Gastrocnemius medialis (tissue), 4 donors: ENCODE results near the gene ATP6V1A. TPM values are rescaled to one million over a fixed set of nuclear protein-coding genes. Genes with fewer than 3 reads are reported as not detected.

Experiments
- ATAC-seq, 2 donors: fragments of 150-250 bp; one replicate each; pipeline ENCODE4 v1.9.1; 2016
- DNase-seq, 2 donors: peaks; one replicate each; pipeline ENCODE4 v3.0.0-alpha.2; 2019
- H3K27ac ChIP-seq, 4 donors: fragments of 200-600 bp; sonication (generic); 1 replicate in 1 of 4; 2 replicates in 3 of 4; pipeline ENCODE4 v1.5.1; 2016 to 2018; ENCODE audit warnings: mild to moderate bottlenecking in 2 of 4, moderate library complexity in 1 of 4
- H3K27me3 ChIP-seq, 3 donors: fragments of 200-600 bp; sonication (generic) in 2 of 3; 1 replicate in 1 of 3; 2 replicates in 2 of 3; pipeline versions ENCODE4 v1.5.1 to v1.6.0; 2016 to 2019; ENCODE audit warnings: mild to moderate bottlenecking in 1 of 3, moderate library complexity in 1 of 3
- H3K36me3 ChIP-seq, 2 donors: fragments of 200-600 bp; sonication (generic) in 1 of 2; one replicate each; pipeline ENCODE4 v1.5.1; 2017 to 2018
- H3K4me1 ChIP-seq, 2 donors: fragments of 200-600 bp; sonication (generic) in 1 of 2; one replicate each; pipeline ENCODE4 v1.5.1; 2016 to 2017; ENCODE audit warnings: mild to moderate bottlenecking in 2 of 2
- H3K4me3 ChIP-seq, 4 donors: fragments of 200-600 bp; sonication (generic) in 3 of 4; 1 replicate in 1 of 4; 2 replicates in 3 of 4; pipeline ENCODE4 v1.5.1; 2016 to 2019; ENCODE audit warnings: mild to moderate bottlenecking in 2 of 4
- H3K9me3 ChIP-seq, 3 donors: fragments of 200-600 bp; sonication (generic) in 2 of 3; 1 replicate in 1 of 3; 2 replicates in 2 of 3; pipeline ENCODE4 v1.5.1; 2016 to 2019
- POLR2A ChIP-seq, 2 donors: fragments of 450-650 bp; IDR thresholded peaks; one replicate each; pipeline ENCODE4 v1.6.1; 2017; ENCODE audit warnings: antibody characterized with exemption in 2 of 2, mild to moderate bottlenecking in 2 of 2, moderate library complexity in 2 of 2
- in situ Hi-C, 4 donors: fragments of 200-750 bp; cut with MboI; loops; one replicate each; pipeline versions ENCODE4 v1.15.0 to v1.8.0; 2017; ENCODE audit warnings: low sequenced_read_pairs in 4 of 4
- intact Hi-C: fragments of 100-400 bp; cut with DNase I; formaldehyde crosslinking; loops from one replicate; pipeline ENCODE4 v1.15.1; 2023; ENCODE audit warnings: low total_unique reads
- total RNA-seq, 4 donors: library from RNA; depleted of rRNA; stranded (reverse); fragments of >200 nt; gene quantifications; one replicate each; pipeline versions ENCODE4 v1.1.0 to v1.2.3, GENCODE V29; 2016
- TF ChIP-seq, protein P1 (sequence below), 5 experiments: fragments of 450-650 bp in 3 of 5; fragments of 200-600 bp in 2 of 5; sonication (generic) in 2 of 5; IDR thresholded peaks in 4 of 5; conservative IDR thresholded peaks in 1 of 5; 1 replicate in 4 of 5; 2 replicates in 1 of 5; pipeline ENCODE4 v1.5.1; 2016 to 2019; ENCODE audit warnings: antibody characterized with exemption in 5 of 5, mild to moderate bottlenecking in 3 of 5, moderate library complexity in 3 of 5

ATP6V1A gene
- total RNA-seq, result 10 to 100 TPM; 11.3 to 21.3 (median 15.0) TPM

DNA sequence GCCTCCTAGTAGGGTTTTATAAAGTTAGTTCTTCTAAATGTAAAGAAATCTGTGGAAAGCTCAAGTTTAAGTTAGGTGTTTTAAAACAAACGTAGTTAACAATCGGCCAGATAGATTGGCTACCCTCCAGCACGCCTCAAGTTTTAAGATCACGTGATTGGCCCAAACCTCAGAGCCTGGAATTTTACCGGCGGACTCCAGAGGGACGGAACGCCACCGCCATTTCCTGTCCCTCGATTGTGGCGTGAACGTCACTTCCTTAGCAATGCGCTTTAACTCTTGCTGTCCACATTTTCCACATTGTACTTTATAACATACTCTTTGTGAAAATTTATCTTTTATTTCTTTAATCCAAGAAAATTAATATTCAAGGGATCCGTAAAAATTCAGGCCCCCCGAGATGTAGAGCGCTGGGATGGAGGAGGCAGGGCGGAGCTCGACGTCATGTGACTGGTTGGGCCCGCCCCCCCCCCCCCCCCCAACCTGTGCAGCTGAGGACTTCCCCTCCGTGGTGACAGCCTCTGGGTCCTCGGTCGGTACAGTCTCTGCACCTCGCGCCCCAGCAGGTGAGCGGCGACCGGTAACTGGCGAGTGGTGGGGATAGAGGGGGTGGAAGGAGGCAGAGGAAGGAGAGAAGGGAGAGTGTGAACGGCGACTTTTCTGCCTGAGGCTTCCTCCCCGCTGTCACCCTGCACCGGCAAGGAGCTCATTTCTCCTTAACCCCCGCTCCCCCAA lies at the start of gene ATP6V1A:
Gene ATP6V1A, plus strand, starts transcription at position 488 of the 735 bp plus-strand sequence. CDS start 31,719 bp downstream, outside the sequence.
- Histone ChIP-seq H3K4me1 (peaks cover 49 to 55% of the 10 kb centered on the region in 2 donors), H3K9me3 (no peaks in the 10 kb centered on the region), H3K27me3 (no peaks in the 10 kb centered on the region), H3K27ac (peak within 1 kb of the TSS; percentile 97 to 100 (median 98)), H3K36me3 (no peaks in the 10 kb centered on the region), H3K4me3 (peak within 1 kb of the TSS; percentile 87 to 97 (median 92))
- DNase-seq (peak; percentile 92 to 93), ATAC-seq (peak; percentile 83)
- peak; percentile 45 to 48 for TF ChIP-seq POLR2A (IDR thresholded peaks at IDR 0.05)
- TF ChIP-seq, protein P1, sequence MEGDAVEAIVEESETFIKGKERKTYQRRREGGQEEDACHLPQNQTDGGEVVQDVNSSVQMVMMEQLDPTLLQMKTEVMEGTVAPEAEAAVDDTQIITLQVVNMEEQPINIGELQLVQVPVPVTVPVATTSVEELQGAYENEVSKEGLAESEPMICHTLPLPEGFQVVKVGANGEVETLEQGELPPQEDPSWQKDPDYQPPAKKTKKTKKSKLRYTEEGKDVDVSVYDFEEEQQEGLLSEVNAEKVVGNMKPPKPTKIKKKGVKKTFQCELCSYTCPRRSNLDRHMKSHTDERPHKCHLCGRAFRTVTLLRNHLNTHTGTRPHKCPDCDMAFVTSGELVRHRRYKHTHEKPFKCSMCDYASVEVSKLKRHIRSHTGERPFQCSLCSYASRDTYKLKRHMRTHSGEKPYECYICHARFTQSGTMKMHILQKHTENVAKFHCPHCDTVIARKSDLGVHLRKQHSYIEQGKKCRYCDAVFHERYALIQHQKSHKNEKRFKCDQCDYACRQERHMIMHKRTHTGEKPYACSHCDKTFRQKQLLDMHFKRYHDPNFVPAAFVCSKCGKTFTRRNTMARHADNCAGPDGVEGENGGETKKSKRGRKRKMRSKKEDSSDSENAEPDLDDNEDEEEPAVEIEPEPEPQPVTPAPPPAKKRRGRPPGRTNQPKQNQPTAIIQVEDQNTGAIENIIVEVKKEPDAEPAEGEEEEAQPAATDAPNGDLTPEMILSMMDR (IDR thresholded peaks at IDR 0.05 in 4 of 5, conservative IDR thresholded peaks at IDR 0.05 in 1 of 5), result peak in 1 of 5 experiments; percentile 31
- in situ Hi-C loops, result loop anchor here (5.0 to 25.0 kb wide), 5 partner anchors 49 to 316 kb away; partner anchors contain the start of genes SPICE1 (in 3 of the 4), CCDC191 (in 2 of the 4), QTRT2 (in 2 of the 4) and USF3 (in 1 of the 4)
- intact Hi-C loops, result loop anchor here (1.0 to 5.0 kb wide), 8 partner anchors 49 to 1401 kb away; partner anchors contain the start of genes ATG3, CCDC191, QTRT2 and SLC35A5

DNA sequence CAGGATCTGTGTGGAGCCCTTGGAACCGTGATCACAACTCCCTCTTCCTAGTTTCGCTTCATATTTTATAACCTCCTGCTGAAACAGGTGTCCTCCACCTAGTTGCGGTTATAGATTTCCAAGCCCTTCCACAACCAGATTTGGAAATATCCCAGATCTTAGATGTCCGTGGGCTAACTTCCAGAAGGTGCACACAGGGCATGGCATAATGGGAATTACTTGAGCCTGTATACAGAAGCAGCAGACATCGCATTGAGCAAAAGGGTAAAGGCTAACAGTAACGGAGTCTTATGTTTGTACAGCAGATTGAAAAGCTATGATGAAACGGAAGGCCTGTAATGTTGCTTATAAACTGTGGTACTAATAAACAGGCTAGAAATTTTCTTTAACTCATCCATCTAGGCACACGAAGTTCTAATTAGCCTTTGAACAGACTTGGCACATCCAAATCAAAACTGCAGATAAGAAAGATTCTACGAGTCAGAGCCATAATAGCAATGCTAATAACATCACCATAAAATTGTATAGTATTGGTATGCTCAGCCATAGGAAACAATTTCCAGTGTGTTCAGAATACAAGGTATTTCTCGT lies 49.2 kb upstream of the ATP6V1A start:
- peak; percentile 13 for ATAC-seq
- intact Hi-C loops, result loop anchor here (1.0 to 5.0 kb wide), 7 partner anchors 37 to 680 kb away; partner anchors contain the start of genes CCDC191, NAA50, QTRT2 and ZDHHC23
- Histone ChIP-seq H3K27me3 (no peaks in the 10 kb centered on the region), H3K9me3 (no peaks in the 10 kb centered on the region), H3K4me3 (peak overlapping the region; percentile 69 to 76 (median 74)), H3K36me3 (no peaks in the 10 kb centered on the region), H3K4me1 (peaks cover 41 to 45% of the 10 kb centered on the region in 2 donors), H3K27ac (peak overlapping the region; percentile 94 to 99 (median 95))
- DNase-seq, result no peak
- TF ChIP-seq, protein P1 (IDR thresholded peaks at IDR 0.05 in 4 of 5, conservative IDR thresholded peaks at IDR 0.05 in 1 of 5), result no peak
- TF ChIP-seq POLR2A (IDR thresholded peaks at IDR 0.05), result no peak
- in situ Hi-C loops, result loop anchor here in 1 of 4 donors (5.0 to 10.0 kb wide), 2 partner anchors 50 to 183 kb away; partner anchors contain the start of genes ATP6V1A, NAA50 and SPICE1

DNA sequence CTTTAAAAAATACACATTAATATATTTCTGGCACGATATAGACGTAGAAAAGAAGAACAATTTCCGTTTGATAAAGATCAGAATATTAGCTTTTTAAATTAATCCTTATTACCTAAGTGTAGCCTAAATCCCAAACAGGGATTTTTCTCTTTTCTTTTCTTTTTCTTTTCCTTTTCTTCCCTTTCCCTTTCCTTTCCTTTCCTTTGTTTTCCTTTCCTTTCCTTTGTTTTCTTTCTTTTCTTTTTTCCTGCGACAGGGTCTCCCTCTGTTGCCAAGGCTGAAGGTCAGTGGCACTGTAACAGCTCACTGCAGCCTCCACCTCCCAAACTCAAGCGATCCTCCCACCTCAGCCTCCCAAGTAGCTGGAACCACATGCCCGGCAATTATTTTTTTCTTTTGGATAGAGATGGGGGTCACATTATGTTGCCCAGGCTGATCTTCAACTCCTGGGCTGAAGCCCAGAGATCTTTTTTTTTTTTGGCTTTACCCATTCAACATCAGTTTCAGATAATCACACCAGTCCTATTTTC lies 48.6 kb upstream of the ATP6V1A start:
- Histone ChIP-seq H3K36me3 (no peaks in the 10 kb centered on the region), H3K4me3 (peak overlapping the region; percentile 69 to 76 (median 74)), H3K9me3 (no peaks in the 10 kb centered on the region), H3K27ac (peak overlapping the region; percentile 94 to 99 (median 95)), H3K4me1 (peaks cover 34 to 39% of the 10 kb centered on the region in 2 donors), H3K27me3 (no peaks in the 10 kb centered on the region)
- ATAC-seq (no peak), DNase-seq (no peak)
- intact Hi-C loops (loop anchor here (2.0 to 5.0 kb wide), 4 partner anchors 71 to 681 kb away; partner anchors contain the start of gene ZDHHC23), in situ Hi-C loops (loop anchor here in 1 of 4 donors (5.0 to 10.0 kb wide), 2 partner anchors 49 to 183 kb away; partner anchors contain the start of genes ATP6V1A, NAA50 and SPICE1)
- TF ChIP-seq, protein P1 (IDR thresholded peaks at IDR 0.05 in 4 of 5, conservative IDR thresholded peaks at IDR 0.05 in 1 of 5), result no peak
- no peak for TF ChIP-seq POLR2A (IDR thresholded peaks at IDR 0.05)

DNA sequence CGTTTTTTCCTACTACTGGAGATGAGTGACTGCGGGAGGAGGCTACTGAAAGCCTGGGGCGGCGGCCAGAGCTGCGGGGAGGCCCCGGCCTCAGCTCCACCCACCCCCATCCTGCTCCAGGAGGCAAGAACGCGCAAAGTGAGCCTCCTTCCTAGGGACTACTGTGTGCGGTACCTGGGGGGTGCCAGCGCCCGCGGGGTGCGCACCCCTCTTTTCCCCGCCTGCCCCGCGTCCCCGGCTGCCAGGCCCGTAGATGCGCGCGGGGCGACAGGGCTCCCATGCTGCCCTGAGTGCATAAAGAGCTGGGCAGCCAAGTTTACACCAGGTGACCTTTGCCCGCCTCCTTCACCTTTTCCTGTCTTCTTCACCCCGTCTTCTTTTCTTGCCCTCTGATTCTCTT lies 47.9 kb upstream of the ATP6V1A start:
- no peak for ATAC-seq
- in situ Hi-C loops, result loop anchor here in 1 of 4 donors (5.0 to 10.0 kb wide), 2 partner anchors 48 to 184 kb away; partner anchors contain the start of genes ATP6V1A, NAA50 and SPICE1
- TF ChIP-seq, protein P1 (IDR thresholded peaks at IDR 0.05 in 4 of 5, conservative IDR thresholded peaks at IDR 0.05 in 1 of 5), result no peak
- TF ChIP-seq POLR2A (IDR thresholded peaks at IDR 0.05), result no peak
- peaks cover 27 to 33% of the 10 kb centered on the region in 2 donors for H3K4me1 ChIP-seq
- no peak for DNase-seq
- intact Hi-C loops, result loop anchor here (2.0 to 5.0 kb wide), 4 partner anchors 72 to 682 kb away; partner anchors contain the start of gene ZDHHC23
- H3K27me3 ChIP-seq, result no peaks in the 10 kb centered on the region
- H3K9me3 ChIP-seq, result no peaks in the 10 kb centered on the region
- H3K27ac ChIP-seq, result peak overlapping the region in 3 of 4 donors; percentile 94 to 99 (median 95)
- H3K4me3 ChIP-seq, result peak overlapping the region; percentile 12 to 37 (median 30)
- H3K36me3 ChIP-seq, result no peaks in the 10 kb centered on the region
